GM12878 (cell line): Measurements from ENCODE around the gene IL32. TPM values are rescaled to one million over a fixed set of nuclear protein-coding genes. Genes with fewer than 3 reads are reported as not detected.

Source experiments
- CHD4 ChIP-seq: fragments of 200-600 bp; sonication (generic); IDR thresholded peaks from 2 replicates; pipeline ENCODE4 v1.6.1; 2016; ENCODE audit warnings: mild to moderate bottlenecking
- CREB1 ChIP-seq: IDR thresholded peaks from 2 replicates; pipeline ENCODE4 v1.6.1; 2012; ENCODE audit warnings: low read depth, mild to moderate bottlenecking, inconsistent platforms
- EED ChIP-seq: sonication (generic); IDR thresholded peaks from 2 replicates; pipeline ENCODE4 v1.6.1; 2016; ENCODE audit warnings: antibody characterized with exemption, low read depth
- ETV6 ChIP-seq, 2 experiments: fragments of 450-650 bp in 1 of 2; IDR thresholded peaks in 1 of 2; conservative IDR thresholded peaks in 1 of 2; 2 replicates each; pipeline ENCODE4 v1.6.1; 2014; ENCODE audit warnings: antibody characterized with exemption in 1 of 2, borderline replicate concordance in 1 of 2, low read depth in 1 of 2, mild to moderate bottlenecking in 1 of 2, moderate library complexity in 1 of 2
- FOXM1 ChIP-seq: IDR thresholded peaks from 2 replicates; pipeline ENCODE4 v1.6.1; 2012; ENCODE audit warnings: low read depth, mild to moderate bottlenecking, inconsistent platforms, low read length, moderate library complexity
- GABPA ChIP-seq: IDR thresholded peaks from 2 replicates; pipeline ENCODE4 v1.6.1; 2014; ENCODE audit warnings: antibody characterized with exemption, low read depth, mild to moderate bottlenecking, inconsistent platforms
- MTA3 ChIP-seq: IDR thresholded peaks from 2 replicates; pipeline ENCODE4 v1.6.1; 2012; ENCODE audit warnings: low read length, inconsistent platforms, borderline replicate concordance
- NBN ChIP-seq: fragments of 450-650 bp; IDR thresholded peaks from 2 replicates; pipeline ENCODE4 v1.6.1; 2016
- NFXL1 ChIP-seq: fragments of 450-650 bp; IDR thresholded peaks from 2 replicates; pipeline ENCODE4 v1.6.1; 2017; ENCODE audit warnings: antibody characterized with exemption, mild to moderate bottlenecking, borderline replicate concordance
- PAX5 ChIP-seq: IDR thresholded peaks from 2 replicates; pipeline ENCODE4 v1.6.1; 2011; ENCODE audit warnings: low read depth, low read length, borderline replicate concordance
- POLR2A ChIP-seq: IDR thresholded peaks from 2 replicates; pipeline ENCODE4 v1.6.1; 2011; ENCODE audit warnings: low read depth, mild to moderate bottlenecking, low read length
- POU2F2 ChIP-seq: IDR thresholded peaks from 3 replicates; pipeline ENCODE4 v1.6.1; 2011; ENCODE audit warnings: low read depth, mild to moderate bottlenecking, low read length, borderline replicate concordance
- RFX5 ChIP-seq: IDR thresholded peaks from 2 replicates; pipeline ENCODE4 v1.6.1; 2011; ENCODE audit warnings: low read depth, low read length, improper control_type of control experiment
- SMARCA5 ChIP-seq: fragments of 450-650 bp; IDR thresholded peaks from 2 replicates; pipeline ENCODE4 v1.6.1; 2017; ENCODE audit warnings: mild to moderate bottlenecking
- SP1 ChIP-seq: IDR thresholded peaks from one replicate; pipeline ENCODE4 v1.6.1; 2011; ENCODE audit warnings: low read depth, low read length
- SRF ChIP-seq, 2 experiments: IDR thresholded peaks; 2 replicates each; pipeline ENCODE4 v1.6.1; 2011; ENCODE audit warnings: low read depth in 2 of 2, low read length in 2 of 2, mild to moderate bottlenecking in 1 of 2, moderate library complexity in 1 of 2
- SUPT20H ChIP-seq: IDR thresholded peaks from 2 replicates; pipeline ENCODE4 v1.6.1; 2011; ENCODE audit warnings: low read depth, mild to moderate bottlenecking, low read length, moderate library complexity, borderline replicate concordance; ENCODE audit not compliant: control insufficient read depth
- TAF1 ChIP-seq: IDR thresholded peaks from 2 replicates; pipeline ENCODE4 v1.6.1; 2011; ENCODE audit warnings: mild to moderate bottlenecking, low read depth, low read length, borderline replicate concordance
- TARDBP ChIP-seq: IDR thresholded peaks from 2 replicates; pipeline ENCODE4 v1.6.1; 2016; ENCODE audit warnings: borderline replicate concordance
- TCF3 ChIP-seq: IDR thresholded peaks from 2 replicates; pipeline ENCODE4 v1.6.1; 2012; ENCODE audit warnings: low read depth, mild to moderate bottlenecking, low read length, borderline replicate concordance; ENCODE audit not compliant: insufficient read depth
- YY1 ChIP-seq: IDR thresholded peaks from 2 replicates; pipeline ENCODE4 v1.6.1; 2011; ENCODE audit warnings: low read depth, mild to moderate bottlenecking, low read length
- ZNF24 ChIP-seq: fragments of 450-650 bp; IDR thresholded peaks from 2 replicates; pipeline ENCODE4 v1.6.1; 2017; ENCODE audit warnings: antibody characterized with exemption, mild to moderate bottlenecking
- polyA plus RNA-seq, 11 experiments: library from polyadenylated mRNA; depleted of rRNA in 4 of 11; unstranded in 6 of 11; stranded (reverse) in 5 of 11; fragments of >200 nt; fragmentation: Nextera tagmentation in 4 of 11; fragmentation: Illumina TruSeq in 1 of 11; extraction: Ambion mirVana in 4 of 11; extraction: Trizol in 1 of 11; gene quantifications; 1 replicate in 1 of 11; 2 replicates in 10 of 11; pipeline versions ENCODE4 v1.2.1 to v1.2.3, GENCODE V29; 2011 to 2016; ENCODE audit warnings: inconsistent platforms in 2 of 11, missing spikeins in 2 of 11, low read depth in 1 of 11
- total RNA-seq, 4 experiments: library from RNA; depleted of rRNA in 3 of 4; stranded (reverse); fragments of >200 nt in 3 of 4; fragmentation: Illumina TruSeq in 1 of 4; extraction: Trizol in 1 of 4; gene quantifications; 2 replicates each; pipeline versions ENCODE4 v1.2.1 to v1.2.3, GENCODE V29; 2013 to 2021
- TF ChIP-seq, protein P1 (sequence below): fragments of 450-650 bp; IDR thresholded peaks from 2 replicates; pipeline ENCODE4 v1.6.1; 2017; ENCODE audit warnings: mild to moderate bottlenecking, low read depth, inconsistent platforms; ENCODE audit not compliant: poor library complexity, severe bottlenecking
- TF ChIP-seq, protein P2 (sequence below): fragments of 450-650 bp; IDR thresholded peaks from 2 replicates; pipeline ENCODE4 v1.6.1; 2018; ENCODE audit warnings: mild to moderate bottlenecking, low read depth, moderate library complexity; ENCODE audit not compliant: partially characterized antibody
- TF ChIP-seq, protein P3 (sequence below): fragments of 450-650 bp; IDR thresholded peaks from 2 replicates; pipeline ENCODE4 v1.6.1; 2014; ENCODE audit warnings: mild to moderate bottlenecking

The IL32 gene
- total and polyA plus RNA-seq, 10 of the 15 experiments (the other 5 are each of a cell fraction or from before 2014, with no cell fraction given), result 27.0 to 122 (median 55.8) TPM

DNA sequence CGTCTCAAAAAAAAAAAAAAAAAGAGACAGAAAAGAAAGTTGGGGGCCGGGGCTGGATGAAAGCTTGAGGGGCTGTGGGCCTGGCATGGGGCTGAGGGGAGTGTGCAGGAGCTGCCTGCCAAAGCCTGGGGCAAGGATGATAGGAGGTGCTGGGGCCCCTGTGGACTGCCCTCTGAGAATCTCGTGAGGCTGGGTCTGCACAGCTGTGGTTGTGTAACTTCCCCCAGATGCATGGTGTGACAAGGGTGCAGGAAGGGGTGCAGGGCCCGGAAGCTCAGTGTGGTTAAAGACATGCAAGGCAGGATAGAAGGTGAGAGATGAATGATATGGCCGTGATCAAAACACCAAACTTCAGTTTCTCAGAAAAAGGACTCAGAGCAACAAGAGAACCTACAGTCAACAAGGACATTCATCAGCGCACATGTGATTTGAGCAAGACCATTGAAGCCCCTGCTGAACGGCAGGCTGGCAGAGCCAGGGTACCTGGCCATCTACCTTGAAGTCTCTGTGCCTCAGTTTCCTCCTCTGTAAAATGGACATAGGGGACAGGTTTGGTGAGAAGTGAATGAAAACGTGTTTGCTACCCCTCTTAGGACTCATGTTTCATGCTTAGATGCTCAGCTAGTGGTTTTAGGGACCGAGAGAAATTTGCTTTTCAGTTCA, 9.6 kb downstream of the IL32 start (continued):
- 0 out of 4 replicates have a peak, but pooled peaks of 1 of the 2 experiments have one; percentile 53 for TF ChIP-seq ETV6 (conservative IDR thresholded peaks at IDR 0.05 in 1 of 2, IDR thresholded peaks at IDR 0.05 in 1 of 2; ENCODE audit: borderline replicate concordance in 1 of 2, low read depth in 1 of 2)
- peak; percentile 21; the same call in 1 of the 2 replicates for TF ChIP-seq YY1
- peak; percentile 76; the same call in 1 of the 2 replicates for TF ChIP-seq PAX5
- TF ChIP-seq TARDBP, result no peak; the same call in 1 of the 2 replicates
- 0 out of 2 replicates have a peak, but pooled peaks have one; percentile 73 for TF ChIP-seq SMARCA5
- TF ChIP-seq POU2F2, result peak; percentile 76; the same call in 1 of the 3 replicates
- TF ChIP-seq SUPT20H, result no peak
- TF ChIP-seq NBN, result peak; percentile 70
- no peak for TF ChIP-seq GABPA
- TF ChIP-seq TAF1, result peak; percentile 44; the same call in 1 of the 2 replicates
- TF ChIP-seq TCF3, result peak; percentile 92
- TF ChIP-seq, protein P1, sequence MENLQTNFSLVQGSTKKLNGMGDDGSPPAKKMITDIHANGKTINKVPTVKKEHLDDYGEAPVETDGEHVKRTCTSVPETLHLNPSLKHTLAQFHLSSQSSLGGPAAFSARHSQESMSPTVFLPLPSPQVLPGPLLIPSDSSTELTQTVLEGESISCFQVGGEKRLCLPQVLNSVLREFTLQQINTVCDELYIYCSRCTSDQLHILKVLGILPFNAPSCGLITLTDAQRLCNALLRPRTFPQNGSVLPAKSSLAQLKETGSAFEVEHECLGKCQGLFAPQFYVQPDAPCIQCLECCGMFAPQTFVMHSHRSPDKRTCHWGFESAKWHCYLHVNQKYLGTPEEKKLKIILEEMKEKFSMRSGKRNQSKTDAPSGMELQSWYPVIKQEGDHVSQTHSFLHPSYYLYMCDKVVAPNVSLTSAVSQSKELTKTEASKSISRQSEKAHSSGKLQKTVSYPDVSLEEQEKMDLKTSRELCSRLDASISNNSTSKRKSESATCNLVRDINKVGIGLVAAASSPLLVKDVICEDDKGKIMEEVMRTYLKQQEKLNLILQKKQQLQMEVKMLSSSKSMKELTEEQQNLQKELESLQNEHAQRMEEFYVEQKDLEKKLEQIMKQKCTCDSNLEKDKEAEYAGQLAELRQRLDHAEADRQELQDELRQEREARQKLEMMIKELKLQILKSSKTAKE, result no peak
- TF ChIP-seq SP1, result peak; percentile 69
- TF ChIP-seq EED, result peak; percentile 38; the same call in 1 of the 2 replicates
- TF ChIP-seq NFXL1, result no peak
- TF ChIP-seq CHD4, result no peak
- TF ChIP-seq SRF (IDR thresholded peaks at IDR 0.05; ENCODE audit: low read depth in 2 of 2, low read length in 2 of 2), result no peak
- no peak for TF ChIP-seq RFX5
- TF ChIP-seq CREB1, result 0 out of 2 replicates have a peak, but pooled peaks have one; percentile 32
- TF ChIP-seq, protein P2, sequence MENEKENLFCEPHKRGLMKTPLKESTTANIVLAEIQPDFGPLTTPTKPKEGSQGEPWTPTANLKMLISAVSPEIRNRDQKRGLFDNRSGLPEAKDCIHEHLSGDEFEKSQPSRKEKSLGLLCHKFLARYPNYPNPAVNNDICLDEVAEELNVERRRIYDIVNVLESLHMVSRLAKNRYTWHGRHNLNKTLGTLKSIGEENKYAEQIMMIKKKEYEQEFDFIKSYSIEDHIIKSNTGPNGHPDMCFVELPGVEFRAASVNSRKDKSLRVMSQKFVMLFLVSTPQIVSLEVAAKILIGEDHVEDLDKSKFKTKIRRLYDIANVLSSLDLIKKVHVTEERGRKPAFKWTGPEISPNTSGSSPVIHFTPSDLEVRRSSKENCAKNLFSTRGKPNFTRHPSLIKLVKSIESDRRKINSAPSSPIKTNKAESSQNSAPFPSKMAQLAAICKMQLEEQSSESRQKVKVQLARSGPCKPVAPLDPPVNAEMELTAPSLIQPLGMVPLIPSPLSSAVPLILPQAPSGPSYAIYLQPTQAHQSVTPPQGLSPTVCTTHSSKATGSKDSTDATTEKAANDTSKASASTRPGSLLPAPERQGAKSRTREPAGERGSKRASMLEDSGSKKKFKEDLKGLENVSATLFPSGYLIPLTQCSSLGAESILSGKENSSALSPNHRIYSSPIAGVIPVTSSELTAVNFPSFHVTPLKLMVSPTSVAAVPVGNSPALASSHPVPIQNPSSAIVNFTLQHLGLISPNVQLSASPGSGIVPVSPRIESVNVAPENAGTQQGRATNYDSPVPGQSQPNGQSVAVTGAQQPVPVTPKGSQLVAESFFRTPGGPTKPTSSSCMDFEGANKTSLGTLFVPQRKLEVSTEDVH, result no peak
- peak; percentile 36; the same call in 1 of the 2 replicates for TF ChIP-seq ZNF24
- TF ChIP-seq POLR2A, result peak; percentile 64
- TF ChIP-seq MTA3, result no peak
- TF ChIP-seq FOXM1, result peak; percentile 56; the same call in 1 of the 2 replicates
- TF ChIP-seq, protein P3, sequence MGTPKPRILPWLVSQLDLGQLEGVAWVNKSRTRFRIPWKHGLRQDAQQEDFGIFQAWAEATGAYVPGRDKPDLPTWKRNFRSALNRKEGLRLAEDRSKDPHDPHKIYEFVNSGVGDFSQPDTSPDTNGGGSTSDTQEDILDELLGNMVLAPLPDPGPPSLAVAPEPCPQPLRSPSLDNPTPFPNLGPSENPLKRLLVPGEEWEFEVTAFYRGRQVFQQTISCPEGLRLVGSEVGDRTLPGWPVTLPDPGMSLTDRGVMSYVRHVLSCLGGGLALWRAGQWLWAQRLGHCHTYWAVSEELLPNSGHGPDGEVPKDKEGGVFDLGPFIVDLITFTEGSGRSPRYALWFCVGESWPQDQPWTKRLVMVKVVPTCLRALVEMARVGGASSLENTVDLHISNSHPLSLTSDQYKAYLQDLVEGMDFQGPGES, result no peak
